Stomach (tissue), 4 donors: ENCODE data around the gene ABLIM2.

Experiments used
- CTCF ChIP-seq, 7 experiments: fragments of 450-650 bp in 4 of 7; fragments of 200-600 bp in 3 of 7; sonication (generic) in 3 of 7; IDR thresholded peaks; one replicate each; pipeline ENCODE4 v1.5.1; 2016 to 2019; ENCODE audit warnings: antibody characterized with exemption in 7 of 7, control low read depth in 2 of 7, mild to moderate bottlenecking in 1 of 7
- EP300 ChIP-seq: sonication (generic); formaldehyde crosslinking; IDR thresholded peaks from one replicate; pipeline ENCODE4 v1.6.1; 2017; ENCODE audit warnings: antibody characterized with exemption
- POLR2A ChIP-seq, 4 donors: fragments of 450-650 bp; IDR thresholded peaks; one replicate each; pipeline ENCODE4 v1.6.1; 2016; ENCODE audit warnings: antibody characterized with exemption in 4 of 4, control low read depth in 2 of 4, mild to moderate bottlenecking in 1 of 4, moderate library complexity in 1 of 4
- POLR2AphosphoS5 ChIP-seq, 3 donors: sonication (generic); formaldehyde crosslinking; IDR thresholded peaks; one replicate each; pipeline ENCODE4 v1.6.1; 2016; ENCODE audit warnings: antibody characterized with exemption in 3 of 3

- TF ChIP-seq CTCF (IDR thresholded peaks at IDR 0.05) (no peak), POLR2A (IDR thresholded peaks at IDR 0.05) (no peak), POLR2AphosphoS5 (IDR thresholded peaks at IDR 0.05) (no peak), EP300 (no peak)
Observed at GRCh38 chr4:8078610-8079015, 80.0 kb downstream of the ABLIM2 start.
